Measurements from ENCODE around the gene INPP5A. TPM values are rescaled to one million over a fixed set of nuclear protein-coding genes. Genes with fewer than 3 reads are reported as not detected.

Gene INPP5A
- total and polyA plus RNA-seq, 5 donors from 2014 or later = 0.66 to 21.3 (median 1.0) TPM

- no peak for ATAC-seq (ENCODE audit: low read depth in 2 of 2)
Measured at GRCh38 chr10:132696204-132696603, 158.6 kb downstream of the INPP5A start.

GRCh38 chr10:132696728-132697577 lies 159.4 kb downstream of the INPP5A start:
- Mint-ChIP-seq H3K27ac (no peak overlapping the region), H3K27me3 (no peaks in the 10 kb centered on the region), H3K36me3 (peaks cover 17% of the 10 kb centered on the region), H3K4me3 (no peak overlapping the region), H3K4me1 (peaks cover 0 to 15% (median 4%) of the 10 kb centered on the region in 4 donors), H3K9me3 (peaks cover 0 to 18% (median 0%) of the 10 kb centered on the region in 7 donors)
- Histone ChIP-seq H3K27me3 (ENCODE audit: control insufficient read depth, insufficient read depth, low read length) (no peaks in the 10 kb centered on the region), H3K9me3 (ENCODE audit: control insufficient read depth in 2 of 2, low read length in 2 of 2) (peaks cover 0 to 12% of the 10 kb centered on the region in 2 experiments), H3K36me3 (ENCODE audit: control insufficient read depth, insufficient read depth, low read length) (peaks cover 4% of the 10 kb centered on the region), H3K4me3 (ENCODE audit: low read depth, low read length) (no peak overlapping the region), H3K27ac (ENCODE audit: insufficient read depth, low read length, poor library complexity, severe bottlenecking) (no peak overlapping the region), H3K4me1 (ENCODE audit: control insufficient read depth, insufficient read depth, low read length, poor library complexity, severe bottlenecking) (no peaks in the 10 kb centered on the region)
- DNase-seq (no peak), ATAC-seq (ENCODE audit: low read depth in 2 of 2) (peak in 1 of 2 donors; percentile 31)

More at GRCh38 chr10:132696204-132696603, 158.6 kb downstream of the INPP5A start:
- Histone ChIP-seq H3K4me1 (ENCODE audit: control insufficient read depth, insufficient read depth, low read length, poor library complexity, severe bottlenecking) (no peaks in the 10 kb centered on the region), H3K36me3 (ENCODE audit: control insufficient read depth, insufficient read depth, low read length) (peaks cover 4% of the 10 kb centered on the region), H3K27me3 (ENCODE audit: control insufficient read depth, insufficient read depth, low read length) (no peaks in the 10 kb centered on the region), H3K9me3 (ENCODE audit: control insufficient read depth in 2 of 2, low read length in 2 of 2) (peaks cover 0 to 12% of the 10 kb centered on the region in 2 experiments), H3K4me3 (ENCODE audit: low read depth, low read length) (no peak overlapping the region), H3K27ac (ENCODE audit: insufficient read depth, low read length, poor library complexity, severe bottlenecking) (no peak overlapping the region)
- DNase-seq = peak in 1 of 3 donors; percentile 75
- Mint-ChIP-seq H3K27me3 (no peaks in the 10 kb centered on the region), H3K4me3 (no peak overlapping the region), H3K4me1 (peaks cover 0 to 17% (median 4%) of the 10 kb centered on the region in 4 donors), H3K9me3 (peaks cover 0 to 18% (median 2%) of the 10 kb centered on the region in 7 donors), H3K36me3 (peaks cover 23% of the 10 kb centered on the region), H3K27ac (no peak overlapping the region)

- H3K4me1 ChIP-seq (ENCODE audit: control insufficient read depth, insufficient read depth, low read length, poor library complexity, severe bottlenecking) = no peaks in the 10 kb centered on the region
- no peaks in the 10 kb centered on the region for H3K27me3 ChIP-seq (ENCODE audit: control insufficient read depth, insufficient read depth, low read length)
- Mint-ChIP-seq H3K27ac (no peak overlapping the region), H3K27me3 (no peaks in the 10 kb centered on the region), H3K4me1 (peaks cover 0 to 15% (median 3%) of the 10 kb centered on the region in 4 donors), H3K4me3 (no peak overlapping the region), H3K9me3 (peaks cover 0 to 18% (median 0%) of the 10 kb centered on the region in 7 donors), H3K36me3 (peaks cover 18% of the 10 kb centered on the region)
- peaks cover 4% of the 10 kb centered on the region for H3K36me3 ChIP-seq (ENCODE audit: control insufficient read depth, insufficient read depth, low read length)
- H3K4me3 ChIP-seq (ENCODE audit: low read depth, low read length) = no peak overlapping the region
- no peak for ATAC-seq (ENCODE audit: low read depth in 2 of 2)
- DNase-seq = no peak
- H3K27ac ChIP-seq (ENCODE audit: insufficient read depth, low read length, poor library complexity, severe bottlenecking) = no peak overlapping the region
- peaks cover 0 to 10% of the 10 kb centered on the region in 2 experiments for H3K9me3 ChIP-seq (ENCODE audit: control insufficient read depth in 2 of 2, low read length in 2 of 2)
Measured at GRCh38 chr10:132697578-132698200, 160.1 kb downstream of the INPP5A start.

GRCh38 chr10:132698211-132698751 lies 160.7 kb downstream of the INPP5A start:
- H3K4me1 Mint-ChIP-seq = peaks cover 0 to 15% (median 0%) of the 10 kb centered on the region in 4 donors
- Histone ChIP-seq H3K27ac (ENCODE audit: insufficient read depth, low read length, poor library complexity, severe bottlenecking) (no peak overlapping the region), H3K36me3 (ENCODE audit: control insufficient read depth, insufficient read depth, low read length) (peaks cover 4% of the 10 kb centered on the region), H3K27me3 (ENCODE audit: control insufficient read depth, insufficient read depth, low read length) (no peaks in the 10 kb centered on the region), H3K4me3 (ENCODE audit: low read depth, low read length) (no peak overlapping the region), H3K9me3 (ENCODE audit: control insufficient read depth in 2 of 2, low read length in 2 of 2) (peaks cover 0 to 10% of the 10 kb centered on the region in 2 experiments), H3K4me1 (ENCODE audit: control insufficient read depth, insufficient read depth, low read length, poor library complexity, severe bottlenecking) (no peaks in the 10 kb centered on the region)
- DNase-seq (no peak), ATAC-seq (ENCODE audit: low read depth in 2 of 2) (no peak)
- H3K27ac Mint-ChIP-seq = peak overlapping the region in 1 of 3 donors; percentile 20
- peaks cover 19% of the 10 kb centered on the region for H3K36me3 Mint-ChIP-seq
- H3K9me3 Mint-ChIP-seq = peaks cover 0 to 18% (median 0%) of the 10 kb centered on the region in 7 donors
- no peak overlapping the region for H3K4me3 Mint-ChIP-seq
- no peaks in the 10 kb centered on the region for H3K27me3 Mint-ChIP-seq

GRCh38 chr10:132698761-132699391 lies 161.3 kb downstream of the INPP5A start:
- Histone ChIP-seq H3K27me3 (ENCODE audit: control insufficient read depth, insufficient read depth, low read length) (no peaks in the 10 kb centered on the region), H3K36me3 (ENCODE audit: control insufficient read depth, insufficient read depth, low read length) (peaks cover 4% of the 10 kb centered on the region), H3K9me3 (ENCODE audit: control insufficient read depth in 2 of 2, low read length in 2 of 2) (peaks cover 0 to 10% of the 10 kb centered on the region in 2 experiments), H3K27ac (ENCODE audit: insufficient read depth, low read length, poor library complexity, severe bottlenecking) (no peak overlapping the region), H3K4me1 (ENCODE audit: control insufficient read depth, insufficient read depth, low read length, poor library complexity, severe bottlenecking) (no peaks in the 10 kb centered on the region), H3K4me3 (ENCODE audit: low read depth, low read length) (no peak overlapping the region)
- DNase-seq (no peak), ATAC-seq (ENCODE audit: low read depth in 2 of 2) (no peak)
- peaks cover 21% of the 10 kb centered on the region for H3K36me3 Mint-ChIP-seq
- H3K4me1 Mint-ChIP-seq = peaks cover 0 to 11% (median 0%) of the 10 kb centered on the region in 4 donors
- H3K9me3 Mint-ChIP-seq = peaks cover 0 to 15% (median 0%) of the 10 kb centered on the region in 7 donors
- H3K27me3 Mint-ChIP-seq = no peaks in the 10 kb centered on the region
- H3K27ac Mint-ChIP-seq = peak overlapping the region in 1 of 3 donors; percentile 20
- H3K4me3 Mint-ChIP-seq = no peak overlapping the region

- H3K36me3 Mint-ChIP-seq = peaks cover 20% of the 10 kb centered on the region
- ATAC-seq (ENCODE audit: low read depth in 2 of 2) (no peak), DNase-seq (no peak)
- H3K9me3 Mint-ChIP-seq = peaks cover 0 to 8% (median 0%) of the 10 kb centered on the region in 7 donors
- Histone ChIP-seq H3K4me1 (ENCODE audit: control insufficient read depth, insufficient read depth, low read length, poor library complexity, severe bottlenecking) (no peaks in the 10 kb centered on the region), H3K27ac (ENCODE audit: insufficient read depth, low read length, poor library complexity, severe bottlenecking) (no peak overlapping the region), H3K27me3 (ENCODE audit: control insufficient read depth, insufficient read depth, low read length) (no peaks in the 10 kb centered on the region), H3K36me3 (ENCODE audit: control insufficient read depth, insufficient read depth, low read length) (peaks cover 4% of the 10 kb centered on the region), H3K9me3 (ENCODE audit: control insufficient read depth in 2 of 2, low read length in 2 of 2) (peaks cover 0 to 8% of the 10 kb centered on the region in 2 experiments), H3K4me3 (ENCODE audit: low read depth, low read length) (no peak overlapping the region)
- no peak overlapping the region for H3K4me3 Mint-ChIP-seq
- peaks cover 0 to 10% (median 0%) of the 10 kb centered on the region in 4 donors for H3K4me1 Mint-ChIP-seq
- H3K27me3 Mint-ChIP-seq = no peaks in the 10 kb centered on the region
- no peak overlapping the region for H3K27ac Mint-ChIP-seq
Measured at GRCh38 chr10:132699411-132700155, 162.0 kb downstream of the INPP5A start.

Data from CD4-positive, CD25-positive, alpha-beta regulatory T cell (primary cell).